ENCODE measurements around the gene FNTB.

DNA sequence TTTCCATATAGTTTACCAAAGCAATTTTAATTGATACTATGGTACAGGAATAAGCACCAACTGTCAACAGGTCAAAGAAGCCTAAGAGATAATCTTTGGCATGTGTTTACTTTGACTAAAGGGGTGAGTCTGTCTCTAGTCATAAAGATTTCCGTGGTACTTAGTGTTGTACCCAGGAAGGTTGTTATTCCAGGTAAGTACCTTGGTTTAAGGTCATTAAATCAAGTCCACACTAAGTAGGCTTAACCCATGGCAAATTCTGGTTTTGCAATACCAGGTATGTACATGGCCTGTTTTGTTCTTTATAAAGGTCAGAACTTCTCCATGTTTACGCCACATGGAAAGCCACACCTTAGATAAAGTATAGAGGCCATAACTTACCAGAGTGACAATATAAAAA lies 105.7 kb downstream of the FNTB start:
- TF ChIP-seq, protein P1, sequence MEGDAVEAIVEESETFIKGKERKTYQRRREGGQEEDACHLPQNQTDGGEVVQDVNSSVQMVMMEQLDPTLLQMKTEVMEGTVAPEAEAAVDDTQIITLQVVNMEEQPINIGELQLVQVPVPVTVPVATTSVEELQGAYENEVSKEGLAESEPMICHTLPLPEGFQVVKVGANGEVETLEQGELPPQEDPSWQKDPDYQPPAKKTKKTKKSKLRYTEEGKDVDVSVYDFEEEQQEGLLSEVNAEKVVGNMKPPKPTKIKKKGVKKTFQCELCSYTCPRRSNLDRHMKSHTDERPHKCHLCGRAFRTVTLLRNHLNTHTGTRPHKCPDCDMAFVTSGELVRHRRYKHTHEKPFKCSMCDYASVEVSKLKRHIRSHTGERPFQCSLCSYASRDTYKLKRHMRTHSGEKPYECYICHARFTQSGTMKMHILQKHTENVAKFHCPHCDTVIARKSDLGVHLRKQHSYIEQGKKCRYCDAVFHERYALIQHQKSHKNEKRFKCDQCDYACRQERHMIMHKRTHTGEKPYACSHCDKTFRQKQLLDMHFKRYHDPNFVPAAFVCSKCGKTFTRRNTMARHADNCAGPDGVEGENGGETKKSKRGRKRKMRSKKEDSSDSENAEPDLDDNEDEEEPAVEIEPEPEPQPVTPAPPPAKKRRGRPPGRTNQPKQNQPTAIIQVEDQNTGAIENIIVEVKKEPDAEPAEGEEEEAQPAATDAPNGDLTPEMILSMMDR (IDR thresholded peaks at IDR 0.05; ENCODE audit: insufficient read depth, low read length) = no peak
- TF ChIP-seq, protein P2, sequence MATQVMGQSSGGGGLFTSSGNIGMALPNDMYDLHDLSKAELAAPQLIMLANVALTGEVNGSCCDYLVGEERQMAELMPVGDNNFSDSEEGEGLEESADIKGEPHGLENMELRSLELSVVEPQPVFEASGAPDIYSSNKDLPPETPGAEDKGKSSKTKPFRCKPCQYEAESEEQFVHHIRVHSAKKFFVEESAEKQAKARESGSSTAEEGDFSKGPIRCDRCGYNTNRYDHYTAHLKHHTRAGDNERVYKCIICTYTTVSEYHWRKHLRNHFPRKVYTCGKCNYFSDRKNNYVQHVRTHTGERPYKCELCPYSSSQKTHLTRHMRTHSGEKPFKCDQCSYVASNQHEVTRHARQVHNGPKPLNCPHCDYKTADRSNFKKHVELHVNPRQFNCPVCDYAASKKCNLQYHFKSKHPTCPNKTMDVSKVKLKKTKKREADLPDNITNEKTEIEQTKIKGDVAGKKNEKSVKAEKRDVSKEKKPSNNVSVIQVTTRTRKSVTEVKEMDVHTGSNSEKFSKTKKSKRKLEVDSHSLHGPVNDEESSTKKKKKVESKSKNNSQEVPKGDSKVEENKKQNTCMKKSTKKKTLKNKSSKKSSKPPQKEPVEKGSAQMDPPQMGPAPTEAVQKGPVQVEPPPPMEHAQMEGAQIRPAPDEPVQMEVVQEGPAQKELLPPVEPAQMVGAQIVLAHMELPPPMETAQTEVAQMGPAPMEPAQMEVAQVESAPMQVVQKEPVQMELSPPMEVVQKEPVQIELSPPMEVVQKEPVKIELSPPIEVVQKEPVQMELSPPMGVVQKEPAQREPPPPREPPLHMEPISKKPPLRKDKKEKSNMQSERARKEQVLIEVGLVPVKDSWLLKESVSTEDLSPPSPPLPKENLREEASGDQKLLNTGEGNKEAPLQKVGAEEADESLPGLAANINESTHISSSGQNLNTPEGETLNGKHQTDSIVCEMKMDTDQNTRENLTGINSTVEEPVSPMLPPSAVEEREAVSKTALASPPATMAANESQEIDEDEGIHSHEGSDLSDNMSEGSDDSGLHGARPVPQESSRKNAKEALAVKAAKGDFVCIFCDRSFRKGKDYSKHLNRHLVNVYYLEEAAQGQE (IDR thresholded peaks at IDR 0.05; ENCODE audit: insufficient replicate concordance, low read depth) = no peak

Data from HL-60 (cell line).